ENCODE data around the gene ARHGEF16.

The ARHGEF16 gene

GRCh38 chr1:3450983-3451382 is 3.5 kb upstream of the ARHGEF16 start:
- no peak overlapping the region for H3K4me3 ChIP-seq (ENCODE audit: control insufficient read depth, low read depth, low read length)
- TF ChIP-seq, protein P1, sequence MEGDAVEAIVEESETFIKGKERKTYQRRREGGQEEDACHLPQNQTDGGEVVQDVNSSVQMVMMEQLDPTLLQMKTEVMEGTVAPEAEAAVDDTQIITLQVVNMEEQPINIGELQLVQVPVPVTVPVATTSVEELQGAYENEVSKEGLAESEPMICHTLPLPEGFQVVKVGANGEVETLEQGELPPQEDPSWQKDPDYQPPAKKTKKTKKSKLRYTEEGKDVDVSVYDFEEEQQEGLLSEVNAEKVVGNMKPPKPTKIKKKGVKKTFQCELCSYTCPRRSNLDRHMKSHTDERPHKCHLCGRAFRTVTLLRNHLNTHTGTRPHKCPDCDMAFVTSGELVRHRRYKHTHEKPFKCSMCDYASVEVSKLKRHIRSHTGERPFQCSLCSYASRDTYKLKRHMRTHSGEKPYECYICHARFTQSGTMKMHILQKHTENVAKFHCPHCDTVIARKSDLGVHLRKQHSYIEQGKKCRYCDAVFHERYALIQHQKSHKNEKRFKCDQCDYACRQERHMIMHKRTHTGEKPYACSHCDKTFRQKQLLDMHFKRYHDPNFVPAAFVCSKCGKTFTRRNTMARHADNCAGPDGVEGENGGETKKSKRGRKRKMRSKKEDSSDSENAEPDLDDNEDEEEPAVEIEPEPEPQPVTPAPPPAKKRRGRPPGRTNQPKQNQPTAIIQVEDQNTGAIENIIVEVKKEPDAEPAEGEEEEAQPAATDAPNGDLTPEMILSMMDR (IDR thresholded peaks at IDR 0.05; ENCODE audit: control insufficient read depth, insufficient read depth, low read depth, low read length, missing control alignments) = no peak
- DNase-seq (ENCODE audit: low read depth) = no peak

DNA sequence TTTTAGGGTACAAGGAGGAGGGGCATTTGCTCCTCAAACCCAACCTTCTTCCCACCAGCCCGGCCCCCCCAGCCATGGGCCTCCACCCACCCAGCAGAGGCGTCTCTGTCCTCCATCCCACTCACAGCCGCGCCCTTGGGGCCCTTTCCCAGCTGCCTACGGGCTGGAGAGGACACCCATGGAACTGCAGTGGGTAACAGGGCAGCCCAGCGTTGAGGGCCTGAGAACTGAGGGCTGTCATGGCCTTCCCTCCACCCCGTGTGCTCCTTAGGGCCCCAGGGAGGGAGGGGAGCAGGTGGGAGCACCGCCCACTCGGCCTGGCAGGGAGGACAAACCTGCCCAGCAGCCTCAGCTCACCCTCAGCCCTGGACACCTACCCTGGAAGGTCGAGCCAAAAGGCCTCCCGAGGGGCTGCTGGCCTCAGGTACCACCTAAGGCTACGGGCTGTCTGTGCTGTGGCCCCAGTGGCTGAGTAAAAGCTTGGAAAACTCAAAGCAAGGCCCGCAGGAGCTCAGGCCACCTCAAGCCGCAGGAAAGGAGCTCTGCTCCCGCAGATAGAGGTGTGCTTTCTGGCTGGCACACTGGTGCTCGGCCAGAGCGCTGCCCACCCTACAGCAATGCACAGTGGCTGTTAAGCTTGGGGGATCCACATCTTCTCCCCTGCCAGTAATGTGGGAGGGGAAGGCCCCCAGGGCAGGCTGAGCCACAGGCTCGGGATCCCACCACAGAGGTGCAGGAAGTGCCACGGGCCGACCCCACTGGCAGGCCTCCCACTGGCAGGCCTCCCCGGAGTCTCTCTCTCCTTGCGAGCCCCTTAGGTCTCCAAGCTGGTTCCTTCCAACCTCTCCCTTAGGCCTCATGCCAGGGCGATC is 2.2 kb upstream of the ARHGEF16 start:
- TF ChIP-seq, protein P1 (IDR thresholded peaks at IDR 0.05; ENCODE audit: control insufficient read depth, insufficient read depth, low read depth, low read length, missing control alignments) = no peak
- H3K4me3 ChIP-seq (ENCODE audit: control insufficient read depth, low read depth, low read length) = no peak overlapping the region
- DNase-seq (ENCODE audit: low read depth) = no peak

DNA sequence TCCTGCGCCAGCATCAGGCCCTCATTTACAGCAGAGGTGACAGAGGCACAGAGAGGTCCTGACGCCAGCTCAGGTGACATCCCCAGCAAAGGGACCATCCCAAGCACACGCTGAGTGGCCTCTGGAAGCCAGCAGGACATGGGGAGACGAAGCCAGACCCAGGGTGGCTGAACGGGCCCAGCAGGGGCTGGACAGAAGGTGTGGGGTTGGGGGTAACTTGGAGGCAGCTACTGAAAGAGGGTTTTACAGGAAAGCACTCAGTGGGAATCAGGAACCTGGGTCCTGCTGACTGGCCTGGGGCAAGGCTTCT is 1.6 kb upstream of the ARHGEF16 start:
- TF ChIP-seq, protein P1 (IDR thresholded peaks at IDR 0.05; ENCODE audit: control insufficient read depth, insufficient read depth, low read depth, low read length, missing control alignments) = no peak
- H3K4me3 ChIP-seq (ENCODE audit: control insufficient read depth, low read depth, low read length) = no peak overlapping the region
- no peak for DNase-seq (ENCODE audit: low read depth)

DNA sequence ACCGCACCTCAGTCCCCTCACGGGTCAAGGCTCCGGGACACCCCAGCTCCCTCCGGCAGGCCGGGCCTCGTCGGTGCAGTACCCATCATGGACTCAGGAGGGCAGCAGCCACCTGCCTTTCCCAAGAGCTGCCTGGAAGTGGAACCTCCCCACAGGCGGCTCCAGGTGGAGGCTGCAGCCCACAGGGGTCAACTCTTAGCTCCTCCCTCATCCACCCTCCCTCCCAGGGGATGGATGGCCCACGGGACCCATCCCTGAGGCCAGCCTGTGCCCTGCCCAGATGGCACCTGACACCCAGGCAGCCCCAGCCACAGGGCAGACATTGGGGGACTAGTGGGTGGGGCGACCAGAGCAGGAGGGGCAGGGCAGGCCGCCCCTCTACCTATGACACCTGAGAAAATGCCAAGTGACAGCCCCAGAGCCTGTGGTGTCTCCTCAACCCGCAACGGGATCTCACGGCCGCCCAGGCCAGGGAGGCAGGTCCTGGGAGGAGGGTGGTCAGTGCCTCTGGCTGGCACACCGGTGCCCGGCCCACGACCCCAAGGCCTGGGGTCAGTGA is 1.2 kb upstream of the ARHGEF16 start:
- no peak overlapping the region for H3K4me3 ChIP-seq (ENCODE audit: control insufficient read depth, low read depth, low read length)
- DNase-seq (ENCODE audit: low read depth) = peak; percentile 3
- TF ChIP-seq, protein P1 (IDR thresholded peaks at IDR 0.05; ENCODE audit: control insufficient read depth, insufficient read depth, low read depth, low read length, missing control alignments) = peak; percentile 97

DNA sequence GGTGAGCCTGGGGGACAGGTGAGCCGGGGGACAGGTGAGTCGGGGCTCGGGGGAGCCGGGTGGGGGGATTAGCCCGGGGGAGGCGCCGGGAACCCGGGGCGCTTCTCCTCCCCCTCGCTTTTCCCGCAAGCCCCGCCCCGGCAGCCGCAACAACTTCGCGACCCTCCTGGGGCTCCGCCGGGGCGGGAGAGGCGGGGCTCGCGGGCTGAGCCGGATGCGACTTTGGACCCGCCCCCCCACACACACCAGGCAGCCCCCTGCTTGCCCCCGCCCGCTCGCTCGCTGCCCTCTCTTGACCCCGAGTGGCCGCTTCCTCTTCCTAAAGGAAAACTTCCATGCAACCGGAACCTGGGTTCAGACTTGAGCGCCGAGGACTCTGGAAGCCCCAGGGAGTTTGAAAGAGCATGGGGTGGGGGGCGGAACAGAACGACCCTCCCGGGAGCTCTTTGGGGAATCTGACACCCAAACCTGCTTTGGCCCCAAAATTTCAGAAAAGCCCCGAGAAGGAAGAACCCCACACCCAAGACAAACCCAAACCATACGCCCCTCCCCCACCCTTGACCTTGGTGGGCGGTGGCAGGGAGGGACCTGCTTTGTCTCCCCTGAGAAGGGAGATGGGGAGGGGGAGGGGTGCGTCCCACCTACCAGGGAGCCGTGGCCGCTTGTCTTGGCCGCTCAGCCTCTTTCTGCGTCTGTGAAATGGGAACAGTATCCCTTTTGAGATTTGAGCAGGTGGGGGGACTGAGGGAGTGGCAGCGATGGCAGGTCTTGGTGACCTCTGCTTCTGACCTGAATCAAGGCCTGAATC is 550 bp downstream of the ARHGEF16 start:
- H3K4me3 ChIP-seq (ENCODE audit: control insufficient read depth, low read depth, low read length) = no peak overlapping the region
- TF ChIP-seq, protein P1 (IDR thresholded peaks at IDR 0.05; ENCODE audit: control insufficient read depth, insufficient read depth, low read depth, low read length, missing control alignments) = no peak
- DNase-seq (ENCODE audit: low read depth) = no peak

- H3K4me3 ChIP-seq (ENCODE audit: control insufficient read depth, low read depth, low read length) = no peak overlapping the region
- TF ChIP-seq, protein P1 (IDR thresholded peaks at IDR 0.05; ENCODE audit: control insufficient read depth, insufficient read depth, low read depth, low read length, missing control alignments) = no peak
- no peak for DNase-seq (ENCODE audit: low read depth)
Observed at GRCh38 chr1:3455670-3456448, 1.4 kb downstream of the ARHGEF16 start.
